ENCODE data around the gene C12orf42. TPM values are rescaled to one million over a fixed set of nuclear protein-coding genes. Genes with fewer than 3 reads are reported as not detected.
A peak's percentile ranks its signal among the peaks of the same experiment; 100 is the strongest.

Gene C12orf42
- total and polyA plus RNA-seq, 2 donors from 2014 or later = 0.94 TPM; not detected in 1

GRCh38 chr12:103327676-103328075 is 168.1 kb downstream of the C12orf42 start:
- H3K27ac ChIP-seq (ENCODE audit: low read depth in 2 of 2, low read length in 2 of 2) = no peak overlapping the region
- H3K4me3 ChIP-seq (ENCODE audit: low read length in 3 of 3) = no peak overlapping the region
- DNase-seq = no peak
- H3K36me3 ChIP-seq (ENCODE audit: control insufficient read depth in 2 of 3, insufficient read depth in 3 of 3, low read length in 3 of 3) = no peaks in the 10 kb centered on the region
- no peaks in the 10 kb centered on the region for H3K27me3 ChIP-seq (ENCODE audit: control insufficient read depth, insufficient read depth, low read length)
- TF ChIP-seq CTCF (IDR thresholded peaks at IDR 0.05; ENCODE audit: borderline replicate concordance, extremely low read depth, insufficient read depth) = no peak
- no peak for FAIRE-seq
- H3K9ac ChIP-seq (ENCODE audit: low read length in 3 of 3) = no peak overlapping the region
- intact Hi-C loops (cut with DNase I) = no loop called here
- no peaks in the 10 kb centered on the region for H3K9me3 ChIP-seq (ENCODE audit: control insufficient read depth in 2 of 3, insufficient read depth in 1 of 3, low read length in 3 of 3)
- no peaks in the 10 kb centered on the region for H3K4me1 ChIP-seq (ENCODE audit: control insufficient read depth in 2 of 3, insufficient read depth in 2 of 3, low read depth in 1 of 3, low read length in 3 of 3)

GRCh38 chr12:103326190-103326589 is 169.6 kb downstream of the C12orf42 start:
- Histone ChIP-seq H3K9me3 (ENCODE audit: control insufficient read depth in 2 of 3, insufficient read depth in 1 of 3, low read length in 3 of 3) (no peaks in the 10 kb centered on the region), H3K9ac (ENCODE audit: low read length in 3 of 3) (no peak overlapping the region), H3K27me3 (ENCODE audit: control insufficient read depth, insufficient read depth, low read length) (no peaks in the 10 kb centered on the region), H3K4me3 (ENCODE audit: low read length in 3 of 3) (no peak overlapping the region), H3K4me1 (ENCODE audit: control insufficient read depth in 2 of 3, insufficient read depth in 2 of 3, low read depth in 1 of 3, low read length in 3 of 3) (no peaks in the 10 kb centered on the region), H3K27ac (ENCODE audit: low read depth in 2 of 2, low read length in 2 of 2) (no peak overlapping the region), H3K36me3 (ENCODE audit: control insufficient read depth in 2 of 3, insufficient read depth in 3 of 3, low read length in 3 of 3) (no peaks in the 10 kb centered on the region)
- FAIRE-seq = no peak
- DNase-seq = no peak
- intact Hi-C loops (cut with DNase I) = no loop called here
- no peak for TF ChIP-seq CTCF (IDR thresholded peaks at IDR 0.05; ENCODE audit: borderline replicate concordance, extremely low read depth, insufficient read depth)

GRCh38 chr12:103318566-103318965 is 177.2 kb downstream of the C12orf42 start:
- FAIRE-seq (no peak), DNase-seq (peak in 1 of 5 donors; percentile 4)
- no peak overlapping the region for H3K4me3 ChIP-seq (ENCODE audit: low read length in 3 of 3)
- no peaks in the 10 kb centered on the region for H3K9me3 ChIP-seq (ENCODE audit: control insufficient read depth in 2 of 3, insufficient read depth in 1 of 3, low read length in 3 of 3)
- H3K27me3 ChIP-seq (ENCODE audit: control insufficient read depth, insufficient read depth, low read length) = no peaks in the 10 kb centered on the region
- no peak overlapping the region for H3K9ac ChIP-seq (ENCODE audit: low read length in 3 of 3)
- H3K27ac ChIP-seq (ENCODE audit: low read depth in 2 of 2, low read length in 2 of 2) = no peak overlapping the region
- no peak for TF ChIP-seq CTCF (IDR thresholded peaks at IDR 0.05; ENCODE audit: borderline replicate concordance, extremely low read depth, insufficient read depth)
- intact Hi-C loops (cut with DNase I) = no loop called here
- H3K4me1 ChIP-seq (ENCODE audit: control insufficient read depth in 2 of 3, insufficient read depth in 2 of 3, low read depth in 1 of 3, low read length in 3 of 3) = no peaks in the 10 kb centered on the region
- no peaks in the 10 kb centered on the region for H3K36me3 ChIP-seq (ENCODE audit: control insufficient read depth in 2 of 3, insufficient read depth in 3 of 3, low read length in 3 of 3)

GRCh38 chr12:103317220-103317619 is 178.5 kb downstream of the C12orf42 start:
- Histone ChIP-seq H3K36me3 (ENCODE audit: control insufficient read depth in 2 of 3, insufficient read depth in 3 of 3, low read length in 3 of 3) (no peaks in the 10 kb centered on the region), H3K9me3 (ENCODE audit: control insufficient read depth in 2 of 3, insufficient read depth in 1 of 3, low read length in 3 of 3) (no peaks in the 10 kb centered on the region), H3K9ac (ENCODE audit: low read length in 3 of 3) (no peak overlapping the region), H3K4me3 (ENCODE audit: low read length in 3 of 3) (no peak overlapping the region), H3K27me3 (ENCODE audit: control insufficient read depth, insufficient read depth, low read length) (no peaks in the 10 kb centered on the region), H3K4me1 (ENCODE audit: control insufficient read depth in 2 of 3, insufficient read depth in 2 of 3, low read depth in 1 of 3, low read length in 3 of 3) (no peaks in the 10 kb centered on the region), H3K27ac (ENCODE audit: low read depth in 2 of 2, low read length in 2 of 2) (no peak overlapping the region)
- no peak for TF ChIP-seq CTCF (IDR thresholded peaks at IDR 0.05; ENCODE audit: borderline replicate concordance, extremely low read depth, insufficient read depth)
- FAIRE-seq (no peak), DNase-seq (no peak)
- intact Hi-C loops (cut with DNase I) = no loop called here

All from kidney (tissue), 14 donors.